Lower leg skin (tissue), 4 donors: ENCODE data around the gene KRTAP10-11. TPM values are rescaled to one million over a fixed set of nuclear protein-coding genes. Genes with fewer than 3 reads are reported as not detected.

Experiments
- DNase-seq, 2 donors: peaks; one replicate each; pipeline ENCODE4 v3.0.0-alpha.2; 2019; ENCODE audit warnings: low spot score in 2 of 2
- H3K4me3 ChIP-seq: fragments of 200-600 bp; sonication (generic); 2 replicates; pipeline ENCODE4 v1.5.1; 2017; ENCODE audit warnings: mild to moderate bottlenecking, low read depth; ENCODE audit not compliant: poor library complexity, severe bottlenecking
- CTCF ChIP-seq, 3 donors: fragments of 450-650 bp; IDR thresholded peaks; one replicate each; pipeline ENCODE4 v1.5.1; 2016; ENCODE audit warnings: antibody characterized with exemption in 3 of 3, mild to moderate bottlenecking in 3 of 3, moderate library complexity in 2 of 3
- POLR2A ChIP-seq, 2 donors: fragments of 450-650 bp; IDR thresholded peaks; one replicate each; pipeline ENCODE4 v1.6.1; 2016 to 2017; ENCODE audit warnings: antibody characterized with exemption in 2 of 2, mild to moderate bottlenecking in 1 of 2, moderate library complexity in 1 of 2
- WGBS, 2 donors: methylation state at CpG; one replicate each; pipeline ENCODE4 v1.1.5; 2018; 5-methylcytosine and 5-hydroxymethylcytosine counted together
- intact Hi-C: fragments of 100-400 bp; cut with DNase I; formaldehyde crosslinking; loops from one replicate; pipeline ENCODE4 v1.15.0; 2023; ENCODE audit warnings: low total_unique reads
- total RNA-seq, 4 donors: library from RNA; depleted of rRNA; stranded (reverse); fragments of >200 nt; gene quantifications; one replicate each; pipeline ENCODE4 v1.1.0, GENCODE V29; 2016

The KRTAP10-11 gene
- total RNA-seq, 4 donors from 2014 or later, result 6.5 TPM; not detected in 3

GRCh38 chr21:44648557-44649311, 2.5 kb downstream of the KRTAP10-11 start:
- H3K4me3 ChIP-seq, result no peak overlapping the region
- intact Hi-C loops, result no loop called here
- 75 to 85% methylated on average over 23 to 29 of the region's 33 CpGs for WGBS, 2 donors
- peak in 1 of 2 donors; percentile 10 for DNase-seq
- TF ChIP-seq CTCF (IDR thresholded peaks at IDR 0.05) (no peak), POLR2A (IDR thresholded peaks at IDR 0.05) (no peak)

- intact Hi-C loops, result no loop called here
- TF ChIP-seq CTCF (IDR thresholded peaks at IDR 0.05), result no peak
- TF ChIP-seq POLR2A (IDR thresholded peaks at IDR 0.05), result no peak
- peak; percentile 6 to 62 for DNase-seq
- WGBS, 2 donors, result 85 to 87% methylated on average over 18 of the region's 18 CpGs
- no peak overlapping the region for H3K4me3 ChIP-seq
Observed at GRCh38 chr21:44649521-44650100, 3.4 kb downstream of the KRTAP10-11 start.

- intact Hi-C loops, result no loop called here
- WGBS, 2 donors, result 84 to 87% methylated on average over 20 of the region's 20 CpGs
- H3K4me3 ChIP-seq, result no peak overlapping the region
- peak; percentile 2 to 66 for DNase-seq
- TF ChIP-seq CTCF (IDR thresholded peaks at IDR 0.05), result no peak
- TF ChIP-seq POLR2A (IDR thresholded peaks at IDR 0.05), result no peak
Observed at GRCh38 chr21:44650265-44650972, 4.2 kb downstream of the KRTAP10-11 start.

- TF ChIP-seq CTCF (IDR thresholded peaks at IDR 0.05) (no peak), POLR2A (IDR thresholded peaks at IDR 0.05) (no peak)
- WGBS, 2 donors, result 90 to 94% methylated on average over 12 of the region's 12 CpGs
- no peak overlapping the region for H3K4me3 ChIP-seq
- intact Hi-C loops, result no loop called here
- DNase-seq, result peak; percentile 4 to 68
Observed at GRCh38 chr21:44650973-44651675, 4.9 kb downstream of the KRTAP10-11 start.

- H3K4me3 ChIP-seq, result no peak overlapping the region
- intact Hi-C loops, result no loop called here
- TF ChIP-seq POLR2A (IDR thresholded peaks at IDR 0.05) (no peak), CTCF (IDR thresholded peaks at IDR 0.05) (no peak)
- DNase-seq, result peak in 1 of 2 donors; percentile 78
- 62 to 64% methylated on average over 14 of the region's 14 CpGs for WGBS, 2 donors
Observed at GRCh38 chr21:44653123-44653522, 6.9 kb downstream of the KRTAP10-11 start.
